ENCODE data around the gene UBALD1.

UBALD1 gene

DNA sequence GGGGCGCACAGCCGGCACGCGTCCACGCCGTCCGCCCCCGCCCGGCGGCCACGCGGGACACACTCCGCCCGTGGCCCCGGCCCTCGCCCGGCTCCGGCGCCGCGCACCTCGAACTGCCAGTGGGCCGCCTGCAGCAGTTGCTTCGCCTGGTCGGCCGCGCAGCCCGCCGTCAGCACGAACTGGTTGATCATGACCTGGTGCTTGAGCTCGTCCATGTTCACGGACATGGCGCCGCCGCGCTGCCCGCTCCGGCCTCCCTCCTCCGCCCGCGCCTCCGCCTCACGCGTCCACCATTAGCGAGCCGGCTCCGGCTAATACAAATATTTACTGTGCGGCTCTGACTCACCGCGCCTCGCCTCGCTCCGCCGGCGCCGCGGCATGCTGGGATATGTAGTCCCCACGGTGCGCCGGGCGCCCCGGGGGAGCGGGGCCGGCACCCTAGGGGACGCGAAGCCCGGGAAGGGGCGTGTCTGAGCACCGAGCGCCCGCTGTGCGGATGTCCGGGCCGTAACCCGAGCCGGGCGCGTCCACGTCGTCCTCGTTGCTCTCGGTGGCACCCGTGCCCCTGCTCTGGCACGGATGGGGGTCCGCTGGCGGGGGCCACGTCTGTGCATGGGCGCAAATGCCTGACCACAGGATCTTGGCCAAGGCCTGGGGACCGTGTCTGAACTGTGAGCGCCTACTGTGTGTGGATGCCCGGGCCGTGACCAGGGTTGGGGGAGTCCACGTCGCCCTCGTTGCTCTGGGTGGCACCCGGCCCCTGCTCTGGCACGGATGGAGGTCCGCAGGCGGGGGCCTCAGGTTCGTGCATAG lies at the start of gene UBALD1:
UBALD1 (minus strand) TSS at position 318 of the 813 bp plus-strand sequence; CDS start at position 227, 91 bp downstream.
- in situ Hi-C loops (cut with HindIII; ENCODE audit: low sequenced_read_pairs), result no loop called here
- peak within 1 kb of the TSS; percentile 70 for H3K4me3 ChIP-seq (ENCODE audit: low read depth, low read length)
- TF ChIP-seq CTCF (IDR thresholded peaks at IDR 0.05; ENCODE audit: low read depth, low read length, missing control alignments), result no peak
- peak; percentile 44 for DNase-seq (ENCODE audit: low read depth)

DNA sequence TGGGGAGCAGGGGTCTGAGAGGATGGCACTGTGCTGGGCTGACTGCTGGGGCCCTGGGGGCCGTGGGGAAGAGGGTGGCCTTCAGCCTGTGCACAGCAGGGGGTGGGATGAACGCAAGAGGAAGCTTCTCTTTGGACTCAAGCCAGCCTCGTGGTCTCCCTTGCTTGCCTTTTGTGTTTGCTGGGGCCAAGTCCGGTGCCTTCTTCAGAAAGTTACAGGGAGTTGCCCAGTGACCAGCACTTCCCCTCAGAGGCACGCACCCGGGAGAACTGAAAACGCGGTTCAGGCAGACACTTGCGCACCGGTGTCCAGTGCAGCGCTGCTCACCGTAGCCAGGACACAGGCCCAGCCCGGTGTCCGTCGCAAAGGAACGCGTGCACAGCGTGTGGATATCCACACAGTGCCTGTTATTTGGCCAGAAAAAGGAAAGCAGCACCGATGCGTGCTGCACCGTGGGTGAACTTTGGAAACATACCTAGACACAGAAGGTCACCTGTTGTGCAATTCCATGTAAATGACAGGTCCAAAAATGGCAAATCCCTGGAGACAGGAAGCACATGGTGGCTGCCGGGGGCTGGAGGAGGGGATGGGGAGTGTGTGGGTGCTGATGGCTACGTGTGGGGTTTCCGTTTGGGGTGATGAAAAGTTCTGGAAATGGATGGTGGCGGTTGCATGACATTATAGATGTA lies 49.2 kb upstream of the UBALD1 start:
- no peak overlapping the region for H3K4me3 ChIP-seq (ENCODE audit: low read depth, low read length)
- no peak for TF ChIP-seq CTCF (IDR thresholded peaks at IDR 0.05; ENCODE audit: low read depth, low read length, missing control alignments)
- no peak for DNase-seq (ENCODE audit: low read depth)
- in situ Hi-C loops (cut with HindIII; ENCODE audit: low sequenced_read_pairs), result no loop called here

DNA sequence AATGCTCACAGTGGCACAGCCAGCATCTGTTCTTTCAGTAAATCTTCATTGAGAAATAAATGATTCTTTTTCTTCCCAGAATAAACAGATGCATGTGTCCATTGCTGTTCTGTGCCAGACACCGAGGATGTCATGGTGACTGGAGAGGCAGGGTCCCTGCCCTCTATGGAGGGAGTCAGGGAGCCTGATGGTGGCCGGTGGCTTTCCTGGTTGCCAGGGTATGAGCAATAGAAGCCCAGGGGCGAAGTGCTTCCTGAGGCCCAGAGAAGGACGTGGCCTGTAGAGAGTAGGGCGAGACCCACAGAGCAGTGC lies 48.7 kb upstream of the UBALD1 start:
- H3K4me3 ChIP-seq (ENCODE audit: low read depth, low read length), result no peak overlapping the region
- in situ Hi-C loops (cut with HindIII; ENCODE audit: low sequenced_read_pairs), result no loop called here
- no peak for DNase-seq (ENCODE audit: low read depth)
- no peak for TF ChIP-seq CTCF (IDR thresholded peaks at IDR 0.05; ENCODE audit: low read depth, low read length, missing control alignments)

- TF ChIP-seq CTCF (IDR thresholded peaks at IDR 0.05; ENCODE audit: low read depth, low read length, missing control alignments), result no peak
- no peak overlapping the region for H3K4me3 ChIP-seq (ENCODE audit: low read depth, low read length)
- DNase-seq (ENCODE audit: low read depth), result peak; percentile 23
- in situ Hi-C loops (cut with HindIII; ENCODE audit: low sequenced_read_pairs), result no loop called here
Observed at GRCh38 chr16:4661661-4662060, 47.0 kb upstream of the UBALD1 start.

GRCh38 chr16:4660454-4661007 lies 45.8 kb upstream of the UBALD1 start:
- TF ChIP-seq CTCF (IDR thresholded peaks at IDR 0.05; ENCODE audit: low read depth, low read length, missing control alignments), result no peak
- H3K4me3 ChIP-seq (ENCODE audit: low read depth, low read length), result no peak overlapping the region
- in situ Hi-C loops (cut with HindIII; ENCODE audit: low sequenced_read_pairs), result no loop called here

DNA sequence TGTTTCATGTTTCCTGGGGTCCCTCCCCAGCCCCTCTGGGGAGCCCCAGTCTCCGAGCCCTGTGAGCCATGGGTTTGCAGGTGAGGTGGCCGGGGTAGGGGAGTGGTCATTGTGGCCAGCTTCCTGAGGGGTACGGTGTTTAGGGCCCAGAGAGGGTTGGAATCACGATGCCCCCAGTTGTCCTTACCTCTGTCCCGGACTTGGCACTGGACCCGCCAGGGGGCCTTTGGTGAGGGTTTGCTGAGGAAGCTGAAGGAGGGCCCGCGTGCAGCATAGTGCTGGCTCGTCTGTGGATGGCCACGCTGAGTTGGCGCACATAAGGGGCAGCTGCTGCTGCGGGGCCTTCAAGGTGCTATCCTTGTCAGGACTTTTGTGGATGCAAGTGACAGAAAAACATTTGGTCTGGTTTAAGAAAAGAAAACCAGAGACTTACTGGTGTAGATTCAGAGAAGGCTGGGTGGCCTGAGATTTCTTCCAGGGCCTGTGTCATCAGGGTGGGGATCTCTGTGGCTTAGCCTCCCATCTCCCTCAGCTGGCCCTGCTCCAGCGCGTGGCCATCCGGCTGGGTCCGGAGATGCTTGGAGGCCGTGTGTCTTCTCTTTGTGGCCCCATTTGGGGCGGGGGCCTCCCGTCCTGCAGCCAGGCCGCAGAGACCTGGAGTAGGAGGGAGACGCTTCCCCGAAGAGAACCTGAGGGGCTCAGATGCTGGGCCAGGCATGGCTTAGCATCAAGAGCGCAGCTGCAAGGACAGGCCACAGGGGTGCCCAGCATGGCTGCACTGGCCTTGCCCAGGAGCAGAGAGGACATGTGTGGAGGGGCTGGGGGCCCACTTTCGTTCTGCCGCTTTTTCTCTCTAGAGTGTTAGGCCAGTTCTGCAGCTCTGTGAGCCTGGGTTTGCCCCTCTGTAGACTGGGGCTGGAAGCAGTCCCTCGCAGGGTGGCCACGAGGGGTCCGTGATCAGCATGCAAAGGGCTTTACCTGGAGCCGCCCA lies 45.0 kb upstream of the UBALD1 start:
- TF ChIP-seq CTCF (IDR thresholded peaks at IDR 0.05; ENCODE audit: low read depth, low read length, missing control alignments), result no peak
- no peak overlapping the region for H3K4me3 ChIP-seq (ENCODE audit: low read depth, low read length)
- no peak for DNase-seq (ENCODE audit: low read depth)
- in situ Hi-C loops (cut with HindIII; ENCODE audit: low sequenced_read_pairs), result no loop called here

More at GRCh38 chr16:4660454-4661007, 45.8 kb upstream of the UBALD1 start:
- peak; percentile 11 for DNase-seq (ENCODE audit: low read depth)

Measured in astrocyte of the cerebellum (primary cell).